ENCODE measurements around the gene ADA. TPM values are rescaled to one million over a fixed set of nuclear protein-coding genes. Genes with fewer than 3 reads are reported as not detected.

The ADA gene
- total and polyA plus RNA-seq, 2 of the 13 experiments (the other 11 are each of a cell fraction or from before 2014, with no cell fraction given) = 2.5 to 11.3 TPM

- TF ChIP-seq AKNA (CRISPR knock-in tag; IDR thresholded peaks at IDR 0.05; ENCODE audit: borderline replicate concordance) (no peak), KLF11 (CRISPR knock-in tag; IDR thresholded peaks at IDR 0.05) (no peak), ZBTB43 (CRISPR knock-in tag; conservative IDR thresholded peaks at IDR 0.05) (no peak), ZNF354B (CRISPR knock-in tag; IDR thresholded peaks at IDR 0.05) (no peak), EHMT2 (IDR thresholded peaks at IDR 0.05; ENCODE audit: borderline replicate concordance, low read depth, low read length) (no peak), NFE2 (CRISPR knock-in tag; IDR thresholded peaks at IDR 0.05) (no peak), STAT5B (CRISPR knock-in tag; IDR thresholded peaks at IDR 0.05) (no peak), SMARCE1 (IDR thresholded peaks at IDR 0.05; ENCODE audit: borderline replicate concordance) (no peak), ZSCAN9 (CRISPR knock-in tag; IDR thresholded peaks at IDR 0.05; ENCODE audit: borderline replicate concordance) (peak; percentile 49; the same call in 1 of the 2 replicates), ZHX2 (IDR thresholded peaks at IDR 0.05; ENCODE audit: low read depth) (0 out of 2 replicates have a peak, but pooled peaks have one; percentile 38), ZHX2 (CRISPR knock-in tag; IDR thresholded peaks at IDR 0.05; ENCODE audit: borderline replicate concordance) (no peak), ISL2 (CRISPR knock-in tag; IDR thresholded peaks at IDR 0.05) (no peak), HINFP (CRISPR knock-in tag; IDR thresholded peaks at IDR 0.05; ENCODE audit: low read depth) (no peak), RBAK (CRISPR knock-in tag; IDR thresholded peaks at IDR 0.05) (no peak), RELA (CRISPR knock-in tag; IDR thresholded peaks at IDR 0.05) (no peak), ZNF891 (CRISPR knock-in tag; IDR thresholded peaks at IDR 0.05) (no peak), KDM4B (CRISPR knock-in tag; IDR thresholded peaks at IDR 0.05) (0 out of 2 replicates have a peak, but pooled peaks have one; percentile 37)
Observed at GRCh38 chr20:44692932-44693480, 41.5 kb upstream of the ADA start (continued).

Data from HepG2 (cell line).